GM12878 (cell line): ENCODE measurements around the gene PPFIA3. TPM values are rescaled to one million over a fixed set of nuclear protein-coding genes. Genes with fewer than 3 reads are reported as not detected.

Experiments
- ATAC-seq: fragments of 200-7000 bp; cut with Tn5 transposase; 3 replicates; pipeline ENCODE4 v1.9.1; 2020; ENCODE audit warnings: mild to moderate bottlenecking, moderate library complexity
- BruUV-seq: library from RNA; stranded (reverse); fragments of 400-500 nt; replicated peaks from 2 replicates; lab custom pipeline; 2021; lab: Mats Ljungman, UMichigan
- CTCF ChIA-PET: fragments of 300-600 bp; sonication (Branson Sonifier 250); formaldehyde crosslinking; extraction: SDS; loops from one replicate; lab custom pipeline; 2021; ENCODE audit warnings: inconsistent platforms; lab: Yijun Ruan, JAX
- POLR2A ChIA-PET: fragments of 350-600 bp; formaldehyde crosslinking; extraction: SDS; loops from one replicate; lab custom pipeline; 2021; ENCODE audit warnings: inconsistent platforms; lab: Charles Lee
- RAD21 ChIA-PET: fragments of 300-600 bp; sonication (Branson Sonifier 250); formaldehyde crosslinking; loops from one replicate; lab custom pipeline; 2023; ENCODE audit warnings: antibody characterized with exemption; ENCODE audit not compliant: unreplicated experiment; lab: Charles Lee
- SMC1A ChIA-PET: fragments of 300-600 bp; sonication (Branson Sonifier 250); formaldehyde crosslinking; loops from one replicate; lab custom pipeline; 2023; ENCODE audit not compliant: unreplicated experiment, uncharacterized antibody; lab: Charles Lee
- DNase-seq: peaks from one replicate; pipeline ENCODE4 v3.0.0-alpha.2; 2011; ENCODE audit warnings: low read depth, low spot score
- FAIRE-seq: peaks from 3 replicates; lab custom pipeline; 2011; peaks lifted over from hg19 to GRCh38; lab: Jason Lieb, UNC
- H2AFZ ChIP-seq: 2 replicates; pipeline ENCODE4 v1.6.0; 2011; ENCODE audit warnings: low read depth, low read length, control low read depth; ENCODE audit not compliant: control insufficient read depth
- H3K27ac ChIP-seq: 2 replicates; pipeline ENCODE4 v1.5.1; 2011; ENCODE audit warnings: control low read depth; ENCODE audit not compliant: control insufficient read depth, insufficient read depth
- H3K27me3 ChIP-seq, 2 experiments: replicated peaks in 1 of 2; 2 replicates each; pipeline versions ENCODE4 v1.6.0 to v1.6.1; 2011; ENCODE audit warnings: low read length in 1 of 2; ENCODE audit not compliant: control insufficient read depth in 2 of 2, insufficient read depth in 2 of 2
- H3K36me3 ChIP-seq, 2 experiments: 2 replicates each; pipeline ENCODE4 v1.5.1; 2011; ENCODE audit warnings: low read length in 1 of 2; ENCODE audit not compliant: control insufficient read depth in 2 of 2, insufficient read depth in 2 of 2
- H3K4me1 ChIP-seq: 2 replicates; pipeline ENCODE4 v1.6.1; 2011; ENCODE audit warnings: mild to moderate bottlenecking, low read length, moderate library complexity, mixed read lengths; ENCODE audit not compliant: control insufficient read depth, insufficient read depth
- H3K4me2 ChIP-seq: 2 replicates; pipeline ENCODE4 v1.6.0; 2011; ENCODE audit warnings: control low read depth; ENCODE audit not compliant: control insufficient read depth, insufficient read depth
- H3K4me3 ChIP-seq: fragments of 200-600 bp; sonication (generic); 2 replicates; pipeline ENCODE4 v1.5.1; 2016
- H3K79me2 ChIP-seq: 2 replicates; pipeline ENCODE4 v1.6.0; 2011; ENCODE audit warnings: low read length; ENCODE audit not compliant: control insufficient read depth, insufficient read depth
- H3K9ac ChIP-seq: 2 replicates; pipeline ENCODE4 v1.8.0; 2011; ENCODE audit warnings: low read length, control low read depth, mixed read lengths; ENCODE audit not compliant: control insufficient read depth, insufficient read depth
- H3K9me3 ChIP-seq: replicated peaks from 3 replicates; pipeline ENCODE4 v1.5.1; 2011; ENCODE audit warnings: mild to moderate bottlenecking, low read length; ENCODE audit not compliant: control insufficient read depth, insufficient read depth
- H4K20me1 ChIP-seq: 2 replicates; pipeline ENCODE4 v1.6.0; 2011; ENCODE audit not compliant: control insufficient read depth, insufficient read depth
- BACH1 ChIP-seq: fragments of 450-650 bp; IDR thresholded peaks from 2 replicates; pipeline ENCODE4 v1.6.1; 2017; ENCODE audit warnings: mild to moderate bottlenecking, borderline replicate concordance
- BMI1 ChIP-seq: fragments of 450-650 bp; IDR thresholded peaks from 2 replicates; pipeline ENCODE4 v1.6.1; 2016; ENCODE audit warnings: mild to moderate bottlenecking, moderate library complexity, borderline replicate concordance
- CBX5 ChIP-seq: sonication (generic); IDR thresholded peaks from 2 replicates; pipeline ENCODE4 v1.6.1; 2016; ENCODE audit warnings: low read depth, moderate library complexity, mild to moderate bottlenecking, inconsistent platforms
- ESRRA ChIP-seq: IDR thresholded peaks from 2 replicates; pipeline ENCODE4 v1.6.1; 2012; ENCODE audit warnings: mild to moderate bottlenecking, low read length, improper control_type of control experiment
- JUNB ChIP-seq: IDR thresholded peaks from 2 replicates; pipeline ENCODE4 v1.6.1; 2016; ENCODE audit warnings: antibody characterized with exemption, mild to moderate bottlenecking
- MYC ChIP-seq: IDR thresholded peaks from 2 replicates; pipeline ENCODE4 v1.6.1; 2011; ENCODE audit warnings: mild to moderate bottlenecking, low read length, moderate library complexity, inconsistent platforms; ENCODE audit not compliant: insufficient read depth, insufficient replicate concordance, insufficient read length, severe bottlenecking
- NFIC ChIP-seq: IDR thresholded peaks from 2 replicates; pipeline ENCODE4 v1.6.1; 2012; ENCODE audit warnings: low read depth, mild to moderate bottlenecking, inconsistent platforms, low read length, moderate library complexity
- POU2F2 ChIP-seq: IDR thresholded peaks from 3 replicates; pipeline ENCODE4 v1.6.1; 2011; ENCODE audit warnings: low read depth, mild to moderate bottlenecking, low read length, borderline replicate concordance
- RCOR1 ChIP-seq: conservative IDR thresholded peaks from 2 replicates; pipeline ENCODE4 v1.6.1; 2012; ENCODE audit warnings: low read depth, low read length, improper control_type of control experiment
- RUNX3 ChIP-seq: IDR thresholded peaks from 2 replicates; pipeline ENCODE4 v1.6.1; 2012; ENCODE audit warnings: low read length, inconsistent platforms
- SIX5 ChIP-seq: IDR thresholded peaks from 2 replicates; pipeline ENCODE4 v1.6.1; 2011; ENCODE audit warnings: mild to moderate bottlenecking, low read depth, low read length, moderate library complexity; ENCODE audit not compliant: severe bottlenecking
- SMC3 ChIP-seq: IDR thresholded peaks from 2 replicates; pipeline ENCODE4 v1.6.1; 2011; ENCODE audit warnings: low read length, improper control_type of control experiment, borderline replicate concordance
- TCF12 ChIP-seq: IDR thresholded peaks from 2 replicates; pipeline ENCODE4 v1.6.1; 2011; ENCODE audit warnings: low read depth, mild to moderate bottlenecking, low read length
- WGBS: methylation state at CpG from one replicate; pipeline ENCODE4 v1.1.6; 2016; ENCODE audit warnings: low lambda C conversion rate; ENCODE audit not compliant: insufficient replicate concordance, insufficient coverage; ENCODE audit errors: missing lambda C conversion rate; 5-methylcytosine and 5-hydroxymethylcytosine counted together
- in situ Hi-C: fragments of 300-500 bp; cut with MboI; formaldehyde crosslinking; loops from 9 replicates; pipeline ENCODE4 v1.14.3; 2018; ENCODE audit warnings: mixed read lengths
- intact Hi-C: fragments of 100-400 bp; cut with micrococcal nuclease; formaldehyde crosslinking; loops from one replicate; pipeline ENCODE4 v1.14.2; 2022; ENCODE audit not compliant: unreplicated experiment
- polyA plus RNA-seq, 11 experiments: library from polyadenylated mRNA; depleted of rRNA in 4 of 11; unstranded in 6 of 11; stranded (reverse) in 5 of 11; fragments of >200 nt; fragmentation: Nextera tagmentation in 4 of 11; fragmentation: Illumina TruSeq in 1 of 11; extraction: Ambion mirVana in 4 of 11; extraction: Trizol in 1 of 11; gene quantifications; 1 replicate in 1 of 11; 2 replicates in 10 of 11; pipeline versions ENCODE4 v1.2.1 to v1.2.3, GENCODE V29; 2011 to 2016; ENCODE audit warnings: inconsistent platforms in 2 of 11, missing spikeins in 2 of 11, low read depth in 1 of 11
- total RNA-seq, 4 experiments: library from RNA; depleted of rRNA in 3 of 4; stranded (reverse); fragments of >200 nt in 3 of 4; fragmentation: Illumina TruSeq in 1 of 4; extraction: Trizol in 1 of 4; gene quantifications; 2 replicates each; pipeline versions ENCODE4 v1.2.1 to v1.2.3, GENCODE V29; 2013 to 2021
- TF ChIP-seq, protein P1 (sequence below): fragments of 450-650 bp; IDR thresholded peaks from 2 replicates; pipeline ENCODE4 v1.6.1; 2014; ENCODE audit warnings: mild to moderate bottlenecking
- TF ChIP-seq, protein P2 (sequence below): fragments of 450-650 bp; IDR thresholded peaks from 2 replicates; pipeline ENCODE4 v1.6.1; 2016; ENCODE audit warnings: mild to moderate bottlenecking
- TF ChIP-seq, protein P3 (sequence below): fragments of 450-650 bp; formaldehyde crosslinking; IDR thresholded peaks from 2 replicates; pipeline ENCODE4 v1.5.0; 2022; ENCODE audit warnings: mild to moderate bottlenecking, missing genetic modification characterization
- TF ChIP-seq, protein P4 (sequence below): fragments of 450-650 bp; IDR thresholded peaks from 2 replicates; pipeline ENCODE4 v1.6.1; 2017; ENCODE audit warnings: mild to moderate bottlenecking, low read depth, inconsistent platforms; ENCODE audit not compliant: poor library complexity, severe bottlenecking

Gene PPFIA3
- total and polyA plus RNA-seq, 10 of the 15 experiments (the other 5 are each of a cell fraction or from before 2014, with no cell fraction given) = 0.11 to 1.7 (median 0.73) TPM; not detected in 3

DNA sequence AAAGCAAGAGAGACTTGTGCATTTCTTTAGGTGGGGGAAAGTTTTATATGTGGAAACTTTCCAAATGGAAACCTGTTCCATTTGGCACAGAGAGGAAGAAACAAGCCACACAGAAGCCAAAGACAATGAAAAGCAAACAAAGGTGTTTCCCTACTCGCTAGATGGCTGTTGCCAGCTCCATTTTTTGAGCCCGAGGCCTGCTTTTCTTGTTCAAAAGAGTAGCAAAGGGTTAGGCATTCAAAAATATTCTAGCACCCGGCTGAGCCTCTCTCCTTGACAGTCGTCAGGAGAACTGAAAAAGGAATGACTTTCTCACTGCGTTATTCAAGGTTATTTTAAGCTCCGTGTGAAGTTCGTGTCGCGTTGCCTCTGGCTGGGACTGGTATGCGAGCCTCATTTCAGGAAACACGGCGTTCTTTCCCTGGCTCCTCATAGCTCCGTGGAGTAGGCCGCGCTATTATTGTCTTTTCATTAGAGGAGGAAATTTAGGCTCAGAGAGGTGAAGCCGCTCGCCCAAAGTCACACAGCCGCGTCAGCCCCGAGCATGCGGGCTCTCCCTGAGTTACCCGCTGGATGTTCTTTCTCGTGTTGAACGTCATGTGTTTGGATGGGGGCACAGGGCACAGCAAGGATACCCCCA lies 45.9 kb downstream of the PPFIA3 start:
- SMC1A ChIA-PET = no interaction called here
- H3K4me3 ChIP-seq = no peak overlapping the region
- intact Hi-C loops (no loop called here), in situ Hi-C loops (no loop called here)
- no peaks in the 10 kb centered on the region for H3K4me1 ChIP-seq
- no peaks in the 10 kb centered on the region for H3K79me2 ChIP-seq
- H3K27me3 ChIP-seq = no peaks in the 10 kb centered on the region; a peak in 1 of 4 replicates
- no peaks in the 10 kb centered on the region for H3K9me3 ChIP-seq
- H2AFZ ChIP-seq = no peak overlapping the region
- no peak overlapping the region for H3K4me2 ChIP-seq
- H4K20me1 ChIP-seq = no peaks in the 10 kb centered on the region
- FAIRE-seq (no peak), DNase-seq (no peak), ATAC-seq (no peak)
- H3K27ac ChIP-seq = no peak overlapping the region
- CTCF ChIA-PET = interaction anchor here (1.5 kb wide), 1 partner anchor 172 kb away, joined by 3 read pairs; the partner anchor contains the start of genes GYS1 and RUVBL2
- no peak overlapping the region for H3K9ac ChIP-seq
- POLR2A ChIA-PET = no interaction called here
- no peaks in the 10 kb centered on the region for H3K36me3 ChIP-seq
- TF ChIP-seq, protein P1, sequence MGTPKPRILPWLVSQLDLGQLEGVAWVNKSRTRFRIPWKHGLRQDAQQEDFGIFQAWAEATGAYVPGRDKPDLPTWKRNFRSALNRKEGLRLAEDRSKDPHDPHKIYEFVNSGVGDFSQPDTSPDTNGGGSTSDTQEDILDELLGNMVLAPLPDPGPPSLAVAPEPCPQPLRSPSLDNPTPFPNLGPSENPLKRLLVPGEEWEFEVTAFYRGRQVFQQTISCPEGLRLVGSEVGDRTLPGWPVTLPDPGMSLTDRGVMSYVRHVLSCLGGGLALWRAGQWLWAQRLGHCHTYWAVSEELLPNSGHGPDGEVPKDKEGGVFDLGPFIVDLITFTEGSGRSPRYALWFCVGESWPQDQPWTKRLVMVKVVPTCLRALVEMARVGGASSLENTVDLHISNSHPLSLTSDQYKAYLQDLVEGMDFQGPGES = no peak
- TF ChIP-seq, protein P2, sequence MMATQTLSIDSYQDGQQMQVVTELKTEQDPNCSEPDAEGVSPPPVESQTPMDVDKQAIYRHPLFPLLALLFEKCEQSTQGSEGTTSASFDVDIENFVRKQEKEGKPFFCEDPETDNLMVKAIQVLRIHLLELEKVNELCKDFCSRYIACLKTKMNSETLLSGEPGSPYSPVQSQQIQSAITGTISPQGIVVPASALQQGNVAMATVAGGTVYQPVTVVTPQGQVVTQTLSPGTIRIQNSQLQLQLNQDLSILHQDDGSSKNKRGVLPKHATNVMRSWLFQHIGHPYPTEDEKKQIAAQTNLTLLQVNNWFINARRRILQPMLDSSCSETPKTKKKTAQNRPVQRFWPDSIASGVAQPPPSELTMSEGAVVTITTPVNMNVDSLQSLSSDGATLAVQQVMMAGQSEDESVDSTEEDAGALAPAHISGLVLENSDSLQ = no peak
- TF ChIP-seq NFIC (no peak), JUNB (no peak), ESRRA (no peak), TCF12 (no peak), BACH1 (no peak), RCOR1 (no peak), SMC3 (no peak), SIX5 (no peak), RUNX3 (no peak), POU2F2 (no peak), BMI1 (no peak), MYC (no peak), CBX5 (no peak)
- TF ChIP-seq, protein P3, sequence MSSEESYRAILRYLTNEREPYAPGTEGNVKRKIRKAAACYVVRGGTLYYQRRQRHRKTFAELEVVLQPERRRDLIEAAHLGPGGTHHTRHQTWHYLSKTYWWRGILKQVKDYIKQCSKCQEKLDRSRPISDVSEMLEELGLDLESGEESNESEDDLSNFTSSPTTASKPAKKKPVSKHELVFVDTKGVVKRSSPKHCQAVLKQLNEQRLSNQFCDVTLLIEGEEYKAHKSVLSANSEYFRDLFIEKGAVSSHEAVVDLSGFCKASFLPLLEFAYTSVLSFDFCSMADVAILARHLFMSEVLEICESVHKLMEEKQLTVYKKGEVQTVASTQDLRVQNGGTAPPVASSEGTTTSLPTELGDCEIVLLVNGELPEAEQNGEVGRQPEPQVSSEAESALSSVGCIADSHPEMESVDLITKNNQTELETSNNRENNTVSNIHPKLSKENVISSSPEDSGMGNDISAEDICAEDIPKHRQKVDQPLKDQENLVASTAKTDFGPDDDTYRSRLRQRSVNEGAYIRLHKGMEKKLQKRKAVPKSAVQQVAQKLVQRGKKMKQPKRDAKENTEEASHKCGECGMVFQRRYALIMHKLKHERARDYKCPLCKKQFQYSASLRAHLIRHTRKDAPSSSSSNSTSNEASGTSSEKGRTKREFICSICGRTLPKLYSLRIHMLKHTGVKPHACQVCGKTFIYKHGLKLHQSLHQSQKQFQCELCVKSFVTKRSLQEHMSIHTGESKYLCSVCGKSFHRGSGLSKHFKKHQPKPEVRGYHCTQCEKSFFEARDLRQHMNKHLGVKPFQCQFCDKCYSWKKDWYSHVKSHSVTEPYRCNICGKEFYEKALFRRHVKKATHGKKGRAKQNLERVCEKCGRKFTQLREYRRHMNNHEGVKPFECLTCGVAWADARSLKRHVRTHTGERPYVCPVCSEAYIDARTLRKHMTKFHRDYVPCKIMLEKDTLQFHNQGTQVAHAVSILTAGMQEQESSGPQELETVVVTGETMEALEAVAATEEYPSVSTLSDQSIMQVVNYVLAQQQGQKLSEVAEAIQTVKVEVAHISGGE = no peak
- TF ChIP-seq, protein P4, sequence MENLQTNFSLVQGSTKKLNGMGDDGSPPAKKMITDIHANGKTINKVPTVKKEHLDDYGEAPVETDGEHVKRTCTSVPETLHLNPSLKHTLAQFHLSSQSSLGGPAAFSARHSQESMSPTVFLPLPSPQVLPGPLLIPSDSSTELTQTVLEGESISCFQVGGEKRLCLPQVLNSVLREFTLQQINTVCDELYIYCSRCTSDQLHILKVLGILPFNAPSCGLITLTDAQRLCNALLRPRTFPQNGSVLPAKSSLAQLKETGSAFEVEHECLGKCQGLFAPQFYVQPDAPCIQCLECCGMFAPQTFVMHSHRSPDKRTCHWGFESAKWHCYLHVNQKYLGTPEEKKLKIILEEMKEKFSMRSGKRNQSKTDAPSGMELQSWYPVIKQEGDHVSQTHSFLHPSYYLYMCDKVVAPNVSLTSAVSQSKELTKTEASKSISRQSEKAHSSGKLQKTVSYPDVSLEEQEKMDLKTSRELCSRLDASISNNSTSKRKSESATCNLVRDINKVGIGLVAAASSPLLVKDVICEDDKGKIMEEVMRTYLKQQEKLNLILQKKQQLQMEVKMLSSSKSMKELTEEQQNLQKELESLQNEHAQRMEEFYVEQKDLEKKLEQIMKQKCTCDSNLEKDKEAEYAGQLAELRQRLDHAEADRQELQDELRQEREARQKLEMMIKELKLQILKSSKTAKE = no peak
- no TSS peak for BruUV-seq
- RAD21 ChIA-PET = no interaction called here
- WGBS = 67% methylated on average over 22 of the region's 24 CpGs
